Esophagus (tissue), 2 donors: ENCODE measurements around the gene POLR3K. TPM values are rescaled to one million over a fixed set of nuclear protein-coding genes. Genes with fewer than 3 reads are reported as not detected.
A peak's percentile ranks its signal among the peaks of the same experiment; 100 is the strongest.

ENCODE experiments used
- H3K27ac ChIP-seq, 2 donors: one replicate each; pipeline ENCODE4 v1.5.1; 2013; ENCODE audit warnings: low read depth in 2 of 2, mild to moderate bottlenecking in 2 of 2, inconsistent platforms in 1 of 2, low read length in 1 of 2, moderate library complexity in 1 of 2
- H3K27me3 ChIP-seq, 2 donors: one replicate each; pipeline ENCODE4 v1.6.1; 2013; ENCODE audit warnings: low read length in 2 of 2, control low read depth in 1 of 2, mild to moderate bottlenecking in 1 of 2; ENCODE audit not compliant: insufficient read depth in 2 of 2, control insufficient read depth in 1 of 2
- H3K36me3 ChIP-seq, 2 donors: one replicate each; pipeline ENCODE4 v1.6.1; 2013; ENCODE audit warnings: low read length in 1 of 2; ENCODE audit not compliant: control insufficient read depth in 2 of 2, insufficient read depth in 2 of 2
- H3K4me1 ChIP-seq, 2 donors: one replicate each; pipeline ENCODE4 v1.6.1; 2013; ENCODE audit warnings: low read length in 1 of 2; ENCODE audit not compliant: control insufficient read depth in 2 of 2, insufficient read depth in 2 of 2
- H3K4me3 ChIP-seq, 2 donors: one replicate each; pipeline ENCODE4 v1.5.1; 2013; ENCODE audit warnings: low read length in 2 of 2, mild to moderate bottlenecking in 2 of 2, low read depth in 1 of 2, moderate library complexity in 1 of 2
- H3K9me3 ChIP-seq, 2 donors: one replicate each; pipeline ENCODE4 v1.6.1; 2013; ENCODE audit warnings: mild to moderate bottlenecking in 2 of 2, low read depth in 1 of 2, low read length in 1 of 2, moderate library complexity in 1 of 2; ENCODE audit not compliant: control insufficient read depth in 2 of 2, insufficient read depth in 1 of 2
- WGBS, 2 donors: extraction: QIAGEN DNeasy Blood & Tissue Kit; methylation state at CpG; one replicate each; pipeline ENCODE4 v1.1.7; 2013; 5-methylcytosine and 5-hydroxymethylcytosine counted together
- polyA plus RNA-seq, 2 donors: library from polyadenylated mRNA; stranded (reverse); fragments of 200-250 nt; gene quantifications; one replicate each; pipeline ENCODE4 v1.2.3, GENCODE V29; 2013
- donor health status: healthy with polysubstance abuse.
- donor health status: Bipolar disorder and iron deficiency.

The POLR3K gene
- polyA plus RNA-seq, 2 donors, result 4.3 to 11.4 TPM

DNA sequence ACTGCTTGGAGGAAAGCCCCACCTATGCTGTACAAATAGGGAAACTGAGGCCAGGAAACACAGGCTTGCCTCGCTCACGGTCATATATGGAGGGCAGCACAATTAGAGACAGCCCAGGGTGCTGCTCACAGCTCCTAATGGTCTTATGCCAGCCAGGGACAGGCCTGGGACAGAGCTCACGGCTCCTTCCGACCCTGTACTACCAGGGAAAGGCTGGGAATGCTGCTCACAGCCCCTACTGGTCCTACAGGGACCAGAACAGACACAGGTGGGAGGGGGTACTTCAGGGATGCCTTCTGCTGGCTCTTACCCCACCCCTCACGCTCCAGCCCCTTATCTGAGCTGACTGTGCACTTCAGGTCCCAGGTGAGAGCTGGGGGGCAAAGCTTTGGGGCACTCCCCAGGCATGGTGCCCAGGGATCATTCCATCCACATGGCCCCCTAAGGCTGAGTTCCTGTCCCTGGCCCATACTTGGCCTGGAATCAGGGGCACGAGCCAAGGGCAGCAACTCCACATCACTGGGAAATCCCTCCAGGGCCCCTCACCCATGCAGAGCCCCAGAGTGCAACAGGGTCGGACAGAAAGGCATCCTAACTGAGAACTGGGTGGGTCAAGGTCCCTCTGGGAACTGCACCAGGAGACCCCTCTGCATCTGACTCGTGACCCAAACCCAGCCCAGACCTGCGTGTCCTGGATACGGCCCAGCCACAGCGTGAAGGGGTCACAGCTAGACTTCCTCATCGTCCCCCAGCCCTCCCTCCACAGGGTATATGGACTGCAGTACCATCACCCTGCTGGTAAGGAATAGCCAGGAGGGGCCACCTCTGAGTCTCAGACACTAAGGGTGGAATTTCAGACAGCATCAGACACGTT is 13.1 kb upstream of the POLR3K start:
- H3K27ac ChIP-seq, result peak overlapping the region in 1 of 2 donors; percentile 2
- 78 to 79% methylated on average over 13 of the region's 13 CpGs for WGBS, 2 donors
- no peak overlapping the region for H3K4me3 ChIP-seq
- peaks cover 3 to 31% of the 10 kb centered on the region in 2 donors for H3K4me1 ChIP-seq
- H3K27me3 ChIP-seq, result no peaks in the 10 kb centered on the region
- H3K36me3 ChIP-seq, result peaks cover 3 to 44% of the 10 kb centered on the region in 2 donors
- no peaks in the 10 kb centered on the region for H3K9me3 ChIP-seq

DNA sequence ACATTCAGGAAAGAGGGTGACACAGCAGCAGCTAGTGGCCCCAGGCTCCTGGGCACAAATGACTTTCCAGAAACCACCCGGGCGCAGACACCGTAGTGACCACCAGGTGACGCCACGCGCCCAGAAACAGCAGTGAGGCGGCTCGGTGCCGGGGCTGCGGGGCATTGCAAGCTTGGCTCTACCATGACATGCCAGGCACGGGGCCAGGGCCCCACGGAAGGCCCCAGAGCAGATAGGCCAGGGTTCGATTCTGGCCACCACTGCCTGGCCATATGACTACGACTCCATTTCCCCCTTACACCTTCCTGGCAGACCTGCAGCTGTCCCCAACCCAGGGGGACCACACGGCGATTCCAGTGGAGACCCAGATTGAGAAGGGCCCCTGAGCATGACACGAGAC is 12.3 kb upstream of the POLR3K start:
- H3K4me1 ChIP-seq, result peaks cover 3 to 24% of the 10 kb centered on the region in 2 donors
- no peaks in the 10 kb centered on the region for H3K27me3 ChIP-seq
- no peaks in the 10 kb centered on the region for H3K9me3 ChIP-seq
- 16 to 17% methylated on average over 17 of the region's 17 CpGs for WGBS, 2 donors
- H3K27ac ChIP-seq, result peak overlapping the region in 1 of 2 donors; percentile 2
- no peak overlapping the region for H3K4me3 ChIP-seq
- H3K36me3 ChIP-seq, result peaks cover 3 to 50% of the 10 kb centered on the region in 2 donors

DNA sequence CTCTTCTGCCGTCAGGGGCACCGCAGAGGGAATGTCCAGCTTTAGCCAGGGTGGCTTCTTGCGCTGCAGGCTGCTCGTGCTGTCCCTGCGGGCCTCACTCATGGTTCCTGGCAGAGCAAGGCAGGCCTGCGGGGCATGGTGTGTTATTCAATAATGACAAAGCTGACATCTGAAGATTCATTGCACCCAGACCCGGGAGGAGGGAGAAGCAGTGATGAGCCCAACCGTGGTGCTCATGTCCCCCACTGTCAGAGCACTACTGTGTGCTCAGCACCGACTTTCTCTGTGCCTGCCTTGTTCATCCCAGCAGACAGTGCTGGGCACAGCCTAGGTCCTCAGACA is 11.5 kb upstream of the POLR3K start:
- 79 to 84% methylated on average over 9 of the region's 9 CpGs for WGBS, 2 donors
- H3K4me1 ChIP-seq, result peaks cover 3 to 21% of the 10 kb centered on the region in 2 donors
- no peak overlapping the region for H3K4me3 ChIP-seq
- no peaks in the 10 kb centered on the region for H3K27me3 ChIP-seq
- H3K36me3 ChIP-seq, result peaks cover 6 to 56% of the 10 kb centered on the region in 2 donors
- no peak overlapping the region for H3K27ac ChIP-seq
- H3K9me3 ChIP-seq, result no peaks in the 10 kb centered on the region

DNA sequence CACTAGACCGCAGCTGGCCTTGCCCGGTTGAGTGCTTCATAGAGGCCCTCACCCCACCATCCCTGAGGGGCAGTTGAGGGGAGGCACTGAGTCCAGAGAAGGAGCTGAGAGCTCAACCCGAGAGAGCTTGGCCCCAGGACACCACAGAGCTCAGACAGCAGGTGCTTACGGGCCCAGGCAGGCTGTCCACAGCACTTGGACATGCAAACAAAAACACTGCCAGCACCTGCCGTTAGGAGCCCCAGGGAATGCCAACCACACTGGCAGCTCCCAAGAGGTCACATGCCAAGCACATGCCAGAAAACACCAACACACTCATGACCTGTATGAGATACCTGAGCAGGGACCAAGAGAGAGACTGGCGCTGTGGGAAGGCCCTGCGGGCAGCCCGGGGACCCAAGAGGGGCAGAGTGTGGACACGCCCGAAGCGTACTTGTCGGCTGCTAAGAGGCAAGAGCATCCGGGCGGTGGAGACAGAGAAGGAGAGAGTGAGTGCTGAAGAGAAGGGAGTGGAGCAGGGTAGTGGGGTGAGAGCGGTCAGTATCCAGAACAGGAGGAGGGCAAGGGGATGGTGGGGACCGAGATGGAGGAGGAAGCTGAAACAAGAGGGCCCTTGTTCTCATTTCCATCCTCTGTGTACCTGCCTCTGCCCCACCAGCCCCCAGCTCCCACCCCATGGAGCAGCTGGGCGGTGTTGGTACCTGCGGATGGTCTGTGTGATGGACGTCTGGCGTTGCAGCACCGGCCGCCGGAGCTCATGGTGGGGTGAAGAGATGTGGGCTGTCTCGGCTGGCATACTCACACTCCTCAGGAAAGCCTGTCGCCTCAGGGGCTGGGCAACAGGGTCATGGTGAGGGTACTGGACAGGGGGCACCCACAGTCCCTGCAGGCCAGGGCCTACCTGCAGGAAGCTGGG is 10.8 kb upstream of the POLR3K start:
- no peak overlapping the region for H3K27ac ChIP-seq
- H3K36me3 ChIP-seq, result peaks cover 6 to 62% of the 10 kb centered on the region in 2 donors
- no peak overlapping the region for H3K4me3 ChIP-seq
- no peaks in the 10 kb centered on the region for H3K27me3 ChIP-seq
- 88 to 89% methylated on average over 25 of the region's 25 CpGs for WGBS, 2 donors
- H3K4me1 ChIP-seq, result peaks cover 0 to 19% of the 10 kb centered on the region in 2 donors
- no peaks in the 10 kb centered on the region for H3K9me3 ChIP-seq

DNA sequence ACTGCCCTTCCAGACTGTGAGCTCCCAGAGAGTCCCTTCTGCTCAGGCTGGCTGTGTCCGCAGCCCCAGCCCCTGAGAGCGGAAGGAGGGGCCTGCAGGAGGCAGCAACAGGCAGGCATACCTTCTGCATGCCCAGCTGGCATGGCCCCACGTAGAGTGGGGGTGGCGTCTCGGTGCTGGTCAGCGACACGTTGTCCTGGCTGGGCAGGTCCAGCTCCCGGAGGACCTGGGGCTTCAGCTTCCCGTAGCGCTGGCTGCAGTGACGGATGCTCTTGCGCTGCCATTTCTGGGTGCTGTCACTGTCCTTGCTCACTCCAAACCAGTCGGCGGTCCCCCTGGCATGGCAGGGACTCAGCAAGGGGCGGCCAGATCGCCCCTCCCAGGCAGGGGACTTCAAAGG is 10.1 kb upstream of the POLR3K start:
- 93 to 95% methylated on average over 16 of the region's 16 CpGs for WGBS, 2 donors
- Histone ChIP-seq H3K4me1 (peaks cover 0 to 12% of the 10 kb centered on the region in 2 donors), H3K36me3 (peaks cover 6 to 68% of the 10 kb centered on the region in 2 donors), H3K27me3 (no peaks in the 10 kb centered on the region), H3K27ac (no peak overlapping the region), H3K4me3 (no peak overlapping the region), H3K9me3 (no peaks in the 10 kb centered on the region)

DNA sequence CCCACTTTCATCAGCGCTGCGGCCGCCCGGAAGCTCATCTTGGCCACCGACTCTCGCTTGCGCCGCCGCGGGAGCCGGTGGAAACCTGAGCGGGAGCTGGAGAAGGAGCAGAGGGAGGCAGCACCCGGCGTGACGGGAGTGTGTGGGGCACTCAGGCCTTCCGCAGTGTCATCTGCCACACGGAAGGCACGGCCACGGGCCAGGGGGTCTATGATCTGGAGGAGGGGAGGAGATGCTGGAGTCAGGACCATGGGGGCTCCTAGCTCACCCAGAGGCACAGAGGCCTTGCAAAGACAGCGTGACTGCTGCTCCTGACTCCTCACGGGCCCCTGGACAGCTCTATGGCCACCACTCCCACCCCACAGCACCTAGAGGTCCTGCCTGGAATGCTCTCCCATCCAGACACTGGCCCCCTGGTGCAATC is 9.6 kb upstream of the POLR3K start:
- no peak overlapping the region for H3K4me3 ChIP-seq
- H3K27me3 ChIP-seq, result no peaks in the 10 kb centered on the region
- no peaks in the 10 kb centered on the region for H3K9me3 ChIP-seq
- peaks cover 6 to 73% of the 10 kb centered on the region in 2 donors for H3K36me3 ChIP-seq
- 94 to 95% methylated on average over 19 to 21 of the region's 21 CpGs for WGBS, 2 donors
- no peak overlapping the region for H3K27ac ChIP-seq
- H3K4me1 ChIP-seq, result peaks cover 0 to 10% of the 10 kb centered on the region in 2 donors

DNA sequence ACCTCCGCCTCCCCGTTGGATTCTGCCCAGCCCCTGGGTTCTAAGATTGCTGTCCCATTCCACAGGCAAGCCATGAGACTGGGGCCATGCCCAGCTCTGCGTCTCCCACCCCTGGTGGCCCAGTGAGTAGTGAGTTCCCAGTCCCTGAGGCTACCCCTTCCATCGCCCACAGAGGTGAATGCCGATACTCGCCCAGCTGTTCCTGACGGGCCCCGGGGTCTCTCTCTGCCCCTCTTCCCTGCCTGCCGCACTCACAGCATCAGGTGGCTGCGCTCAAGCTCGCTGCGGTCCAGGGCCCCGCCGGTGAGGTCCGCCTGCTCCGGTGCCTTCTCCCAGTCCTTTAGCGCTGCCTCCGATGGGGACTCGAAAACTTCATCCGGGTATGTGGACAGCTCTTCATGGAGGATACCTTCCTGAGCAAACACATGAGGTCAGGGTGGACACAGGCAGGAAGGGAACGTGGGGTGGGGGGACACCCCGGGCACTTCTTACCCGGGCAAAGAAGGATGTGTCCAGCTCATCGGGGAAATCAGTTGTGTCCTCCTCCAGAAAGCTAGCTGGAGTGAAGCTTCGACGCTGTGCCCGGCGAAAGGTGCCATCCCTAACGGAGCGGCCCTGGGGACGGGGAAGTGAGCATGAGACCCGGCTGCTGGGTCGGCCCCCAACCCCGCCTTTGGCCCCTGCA is 9.0 kb upstream of the POLR3K start:
- 94% methylated on average over 34 of the region's 34 CpGs for WGBS, 2 donors
- Histone ChIP-seq H3K9me3 (no peaks in the 10 kb centered on the region), H3K4me1 (peaks cover 0 to 10% of the 10 kb centered on the region in 2 donors), H3K36me3 (peaks cover 6 to 76% of the 10 kb centered on the region in 2 donors), H3K4me3 (no peak overlapping the region), H3K27ac (no peak overlapping the region), H3K27me3 (no peaks in the 10 kb centered on the region)

DNA sequence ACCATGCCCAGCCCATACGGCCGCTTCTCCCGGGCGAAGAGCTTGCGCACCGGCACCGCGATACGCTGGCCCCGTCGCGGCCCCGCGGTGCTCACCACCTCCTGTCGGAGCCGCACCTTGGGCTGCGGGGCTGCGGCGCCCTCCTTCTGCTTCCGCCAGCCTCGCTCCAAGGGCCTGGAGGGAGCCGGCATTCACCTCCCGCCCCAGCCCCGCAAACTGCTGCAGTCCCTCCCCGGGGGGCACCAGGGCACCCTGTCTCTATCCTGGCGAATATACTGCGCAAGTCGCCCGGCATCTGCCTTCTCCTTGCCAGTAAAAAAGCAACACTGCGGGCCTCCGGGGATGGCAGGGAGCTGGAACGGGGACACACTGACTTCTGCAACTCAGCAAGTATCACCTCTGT is 8.5 kb upstream of the POLR3K start:
- Histone ChIP-seq H3K27me3 (no peaks in the 10 kb centered on the region), H3K36me3 (peaks cover 6 to 76% of the 10 kb centered on the region in 2 donors), H3K4me3 (no peak overlapping the region), H3K9me3 (no peaks in the 10 kb centered on the region), H3K27ac (no peak overlapping the region), H3K4me1 (peaks cover 0 to 9% of the 10 kb centered on the region in 2 donors)
- WGBS, 2 donors, result 94 to 96% methylated on average over 32 of the region's 32 CpGs
